ENCODE data around the gene RAB31.

The RAB31 gene

GRCh38 chr18:9709304-9709877, 1.3 kb downstream of the RAB31 start:
- H3K4me3 ChIP-seq (ENCODE audit: low read depth, low read length): peak overlapping the region; percentile 85
- no peak for DNase-seq (ENCODE audit: low read depth)

GRCh38 chr18:9710037-9710436, 1.9 kb downstream of the RAB31 start:
- DNase-seq (ENCODE audit: low read depth): no peak
- peak overlapping the region; percentile 85 for H3K4me3 ChIP-seq (ENCODE audit: low read depth, low read length)

GRCh38 chr18:9711361-9712129, 3.4 kb downstream of the RAB31 start:
- no peak for DNase-seq (ENCODE audit: low read depth)
- no peak overlapping the region for H3K4me3 ChIP-seq (ENCODE audit: low read depth, low read length)

GRCh38 chr18:9712130-9712577, 4.1 kb downstream of the RAB31 start:
- DNase-seq (ENCODE audit: low read depth): no peak
- no peak overlapping the region for H3K4me3 ChIP-seq (ENCODE audit: low read depth, low read length)

GRCh38 chr18:9712611-9713010, 4.5 kb downstream of the RAB31 start:
- no peak for DNase-seq (ENCODE audit: low read depth)
- H3K4me3 ChIP-seq (ENCODE audit: low read depth, low read length): no peak overlapping the region

- DNase-seq (ENCODE audit: low read depth): no peak
- H3K4me3 ChIP-seq (ENCODE audit: low read depth, low read length): no peak overlapping the region
Observed at GRCh38 chr18:9714266-9715087, 6.4 kb downstream of the RAB31 start.

- no peak overlapping the region for H3K4me3 ChIP-seq (ENCODE audit: low read depth, low read length)
- no peak for DNase-seq (ENCODE audit: low read depth)
Observed at GRCh38 chr18:9715088-9715343, 6.9 kb downstream of the RAB31 start.

GRCh38 chr18:9715978-9716774, 8.1 kb downstream of the RAB31 start:
- no peak overlapping the region for H3K4me3 ChIP-seq (ENCODE audit: low read depth, low read length)
- no peak for DNase-seq (ENCODE audit: low read depth)

- no peak for DNase-seq (ENCODE audit: low read depth)
- no peak overlapping the region for H3K4me3 ChIP-seq (ENCODE audit: low read depth, low read length)
Observed at GRCh38 chr18:9716780-9717563, 8.9 kb downstream of the RAB31 start.

GRCh38 chr18:9719421-9719981, 11.4 kb downstream of the RAB31 start:
- H3K4me3 ChIP-seq (ENCODE audit: low read depth, low read length): no peak overlapping the region
- peak; percentile 57 for DNase-seq (ENCODE audit: low read depth)

GRCh38 chr18:9720327-9720726, 12.2 kb downstream of the RAB31 start:
- no peak overlapping the region for H3K4me3 ChIP-seq (ENCODE audit: low read depth, low read length)
- DNase-seq (ENCODE audit: low read depth): no peak

- no peak overlapping the region for H3K4me3 ChIP-seq (ENCODE audit: low read depth, low read length)
- DNase-seq (ENCODE audit: low read depth): no peak
Observed at GRCh38 chr18:9721893-9722550, 13.9 kb downstream of the RAB31 start.

- DNase-seq (ENCODE audit: low read depth): no peak
- H3K4me3 ChIP-seq (ENCODE audit: low read depth, low read length): no peak overlapping the region
Observed at GRCh38 chr18:9722691-9723090, 14.6 kb downstream of the RAB31 start.

- H3K4me3 ChIP-seq (ENCODE audit: low read depth, low read length): no peak overlapping the region
- DNase-seq (ENCODE audit: low read depth): no peak
Observed at GRCh38 chr18:9724797-9725585, 16.9 kb downstream of the RAB31 start.

GRCh38 chr18:9726175-9726574, 18.1 kb downstream of the RAB31 start:
- DNase-seq (ENCODE audit: low read depth): no peak
- H3K4me3 ChIP-seq (ENCODE audit: low read depth, low read length): no peak overlapping the region

GRCh38 chr18:9726936-9727335, 18.8 kb downstream of the RAB31 start:
- no peak overlapping the region for H3K4me3 ChIP-seq (ENCODE audit: low read depth, low read length)

GRCh38 chr18:9730786-9731185, 22.7 kb downstream of the RAB31 start:
- H3K4me3 ChIP-seq (ENCODE audit: low read depth, low read length): no peak overlapping the region
- DNase-seq (ENCODE audit: low read depth): no peak

More at GRCh38 chr18:9726936-9727335, 18.8 kb downstream of the RAB31 start:
- DNase-seq (ENCODE audit: low read depth): no peak

- no peak for DNase-seq (ENCODE audit: low read depth)
- no peak overlapping the region for H3K4me3 ChIP-seq (ENCODE audit: low read depth, low read length)
Observed at GRCh38 chr18:9731380-9731779, 23.3 kb downstream of the RAB31 start.
